Activated CD4-positive, alpha-beta T cell treated with anti-CD3 and anti-CD28 coated beads, Interleukin-10, Interleukin-2, amounts not matched to agents 100 ng/mL and 50 ng/mL, durations not matched to agents 16 hours and 8 hours (primary cell): ENCODE data around the gene PRR36.

ENCODE experiments used
- DNase-seq: peaks from one replicate; pipeline ENCODE4 v3.0.0-alpha.2; 2020

Gene PRR36

GRCh38 chr19:7912697-7913564, 38.7 kb upstream of the PRR36 start:
- DNase-seq, result no peak

DNA sequence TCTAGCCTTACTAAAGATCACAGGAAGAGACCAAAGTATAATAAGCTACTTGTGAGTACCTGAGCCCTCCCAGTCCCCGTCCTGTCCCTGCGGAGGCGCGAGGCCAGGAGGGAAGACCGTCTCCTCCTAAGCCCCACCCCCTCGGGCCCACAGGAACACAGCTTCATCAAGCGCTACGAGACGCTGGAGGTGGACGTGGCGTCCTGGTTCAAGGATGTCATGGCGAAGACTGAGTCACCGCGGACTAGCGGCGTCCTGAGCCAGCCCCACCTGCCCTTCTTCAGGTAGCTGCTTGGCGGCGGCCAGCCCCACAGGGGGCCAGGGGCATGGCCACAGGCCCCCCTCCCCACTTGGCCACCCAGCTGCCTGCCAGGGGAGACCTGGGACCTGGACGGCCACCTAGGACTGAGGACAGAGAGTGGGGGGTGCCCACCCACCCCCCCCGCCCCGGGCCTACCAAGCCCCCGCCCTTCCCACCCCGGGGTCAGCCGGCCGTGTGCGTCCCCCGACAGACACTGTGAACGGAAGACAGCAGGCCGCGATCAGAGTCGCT, 38.0 kb upstream of the PRR36 start:
- DNase-seq, result no peak

DNA sequence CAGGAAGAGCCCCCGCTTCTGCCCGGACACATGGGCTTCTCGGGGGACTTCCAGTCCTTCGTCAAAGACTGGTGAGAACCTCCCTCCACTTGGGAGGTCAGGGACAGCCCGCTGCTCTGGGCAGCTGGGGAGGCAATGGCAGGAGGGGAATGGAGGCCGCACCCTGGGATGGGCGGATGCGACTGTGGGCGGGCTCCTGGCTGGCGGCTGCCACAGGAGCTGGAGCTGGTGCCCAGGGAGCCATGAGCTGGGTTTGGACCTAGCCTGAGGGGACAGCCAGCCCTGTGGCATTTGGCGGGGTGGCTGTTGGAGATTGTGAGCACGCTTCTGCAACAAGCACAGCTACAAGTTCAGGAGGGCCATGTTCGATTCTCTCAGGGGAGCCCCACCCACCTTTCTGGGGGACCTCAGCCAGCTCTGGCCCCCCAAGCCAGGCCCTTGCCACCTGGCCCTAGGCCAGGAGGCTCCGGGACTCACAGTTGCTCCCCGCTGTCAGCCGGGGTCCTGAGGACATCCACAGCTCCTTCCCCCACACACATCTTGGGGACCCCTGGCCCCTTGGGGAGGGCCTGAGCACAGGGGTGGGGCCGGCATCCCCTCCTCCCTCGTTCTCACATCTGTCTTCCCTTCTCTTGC, 37.4 kb upstream of the PRR36 start:
- DNase-seq, result no peak

GRCh38 chr19:7910321-7911161, 36.4 kb upstream of the PRR36 start:
- DNase-seq, result no peak

DNA sequence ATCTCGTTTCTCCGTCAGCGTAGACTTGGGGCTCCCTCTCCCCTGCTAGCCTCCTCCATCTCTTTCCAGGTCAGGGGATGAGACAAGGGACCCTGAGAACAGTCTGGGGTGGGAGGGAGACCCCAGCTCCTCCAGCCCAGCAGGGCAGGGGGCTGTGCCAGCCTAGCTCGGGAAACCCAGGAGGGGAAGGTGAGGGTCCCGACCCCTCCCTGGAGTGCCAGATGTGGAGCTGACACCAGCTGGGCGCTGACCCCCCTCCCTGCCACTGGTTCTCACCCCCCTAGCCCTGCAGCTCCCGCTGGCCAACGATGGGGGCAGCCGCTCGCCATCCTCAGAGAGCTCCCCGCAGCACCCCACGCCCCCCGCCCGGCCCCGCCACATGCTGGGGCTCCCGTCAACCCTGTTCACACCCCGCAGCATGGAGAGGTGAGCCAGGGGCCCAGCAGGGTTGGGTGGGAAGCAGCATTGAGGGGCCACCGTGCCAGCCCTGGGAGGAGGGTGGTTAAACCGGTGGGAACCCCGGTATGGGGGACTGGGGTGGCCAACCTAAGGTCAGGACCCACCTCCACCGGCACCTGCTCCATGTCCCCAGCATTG, 35.4 kb upstream of the PRR36 start:
- no peak for DNase-seq

DNA sequence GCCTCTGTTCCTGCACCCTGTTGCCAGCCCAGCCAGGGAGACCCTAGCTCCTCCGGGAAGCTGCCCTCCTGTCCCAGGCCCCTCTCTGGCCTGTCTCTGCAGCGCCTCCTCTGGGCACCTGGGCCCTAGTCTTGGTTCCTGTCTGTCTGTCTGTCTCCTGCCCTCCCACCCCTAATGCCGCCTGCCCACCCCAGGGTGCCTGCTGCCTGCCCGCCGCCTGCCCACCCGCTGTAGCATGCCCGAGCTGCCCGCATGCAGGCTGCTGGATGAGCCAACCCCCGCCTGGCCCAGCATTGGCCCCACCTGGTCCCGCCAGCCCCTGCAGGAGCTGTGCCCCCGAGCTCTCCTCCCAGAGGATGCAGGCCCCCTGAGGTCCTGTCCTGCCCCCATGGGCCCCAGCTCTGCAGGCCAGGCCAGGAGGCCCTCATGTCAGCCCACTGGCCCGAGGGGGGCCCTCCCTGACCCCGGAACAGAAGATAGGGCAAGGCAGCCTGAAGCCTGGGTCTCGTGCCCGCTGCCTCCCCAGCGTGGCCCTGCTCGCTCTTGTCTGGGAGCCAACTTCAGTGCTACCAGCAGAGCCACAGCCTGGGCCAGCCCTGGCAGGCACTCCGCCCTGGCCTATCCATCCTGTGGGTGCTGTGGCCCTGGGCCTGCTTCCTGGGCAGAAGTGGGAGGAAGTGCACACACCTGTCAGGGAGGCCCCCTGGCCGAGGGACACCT, 34.7 kb upstream of the PRR36 start:
- DNase-seq, result no peak

- DNase-seq, result no peak
Measured at GRCh38 chr19:7908078-7908699, 34.0 kb upstream of the PRR36 start.

DNA sequence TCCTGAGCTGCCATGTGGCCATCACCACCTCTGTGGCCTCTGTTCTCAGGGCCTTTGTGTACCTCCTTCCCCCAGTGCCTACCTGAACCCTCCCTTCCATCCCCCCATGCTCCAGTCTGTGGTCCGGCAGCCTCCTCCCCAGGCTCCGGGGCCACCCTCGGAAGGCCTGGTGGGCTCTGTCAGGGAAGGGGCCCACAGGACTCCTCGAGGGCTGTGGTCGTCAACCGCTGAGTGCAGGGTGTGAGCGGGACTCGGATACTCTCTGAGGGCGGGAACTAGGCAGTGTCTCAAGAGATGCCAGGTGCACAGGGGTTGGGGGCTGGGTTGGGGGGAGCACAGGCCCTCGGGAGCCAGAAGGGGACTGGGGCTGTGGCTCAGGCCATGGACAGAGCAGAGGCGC, 33.4 kb upstream of the PRR36 start:
- DNase-seq, result no peak

- DNase-seq, result no peak
Measured at GRCh38 chr19:7907122-7907521, 32.9 kb upstream of the PRR36 start.

- DNase-seq, result no peak
Measured at GRCh38 chr19:7905859-7906258, 31.7 kb upstream of the PRR36 start.

GRCh38 chr19:7905268-7905667, 31.1 kb upstream of the PRR36 start:
- no peak for DNase-seq

DNA sequence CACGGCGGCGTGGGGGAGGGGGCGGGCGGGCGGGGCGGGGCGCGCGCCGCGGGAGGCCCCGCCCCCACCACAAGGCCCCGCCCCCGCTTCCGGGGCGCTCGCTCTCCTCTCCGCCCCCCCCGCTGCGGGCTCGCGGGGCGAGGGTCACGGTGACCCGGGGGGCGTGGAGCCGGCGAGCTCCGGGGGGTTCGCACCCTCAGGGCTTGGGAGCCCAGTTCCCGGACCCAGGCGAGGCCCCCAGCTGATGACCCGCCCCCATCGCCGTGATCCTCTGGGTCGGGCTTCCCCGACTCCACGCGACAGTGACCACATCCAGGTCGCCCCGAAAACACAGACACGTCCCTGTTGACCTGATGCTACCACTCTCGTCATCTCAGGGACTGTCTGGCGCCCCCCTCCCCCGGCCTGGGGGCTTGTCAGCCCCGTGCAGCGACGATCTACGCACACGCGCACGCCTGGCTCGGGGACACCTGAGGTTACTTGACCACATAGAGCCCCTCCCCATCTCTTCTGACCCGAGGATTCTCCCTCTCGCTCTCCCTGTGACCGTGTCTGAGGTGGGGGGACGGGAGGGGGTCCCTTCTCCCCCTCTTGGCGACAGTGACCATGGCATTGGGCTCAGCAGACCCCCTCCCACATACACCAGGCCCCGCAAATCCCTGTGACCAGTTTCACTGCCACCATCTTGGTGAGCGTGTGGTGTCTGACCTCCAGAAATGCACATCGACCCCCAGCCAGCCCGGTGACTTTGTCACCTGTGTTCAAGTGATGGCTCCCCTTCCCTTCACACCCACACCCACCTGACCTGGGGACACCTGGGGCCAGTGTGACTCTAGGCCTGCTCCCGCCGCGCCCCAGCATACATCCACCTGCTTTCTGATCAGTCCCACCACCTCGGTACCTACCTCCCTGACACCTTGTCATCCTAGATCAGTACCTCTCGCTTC, 30.2 kb upstream of the PRR36 start:
- peak; percentile 60 for DNase-seq

DNA sequence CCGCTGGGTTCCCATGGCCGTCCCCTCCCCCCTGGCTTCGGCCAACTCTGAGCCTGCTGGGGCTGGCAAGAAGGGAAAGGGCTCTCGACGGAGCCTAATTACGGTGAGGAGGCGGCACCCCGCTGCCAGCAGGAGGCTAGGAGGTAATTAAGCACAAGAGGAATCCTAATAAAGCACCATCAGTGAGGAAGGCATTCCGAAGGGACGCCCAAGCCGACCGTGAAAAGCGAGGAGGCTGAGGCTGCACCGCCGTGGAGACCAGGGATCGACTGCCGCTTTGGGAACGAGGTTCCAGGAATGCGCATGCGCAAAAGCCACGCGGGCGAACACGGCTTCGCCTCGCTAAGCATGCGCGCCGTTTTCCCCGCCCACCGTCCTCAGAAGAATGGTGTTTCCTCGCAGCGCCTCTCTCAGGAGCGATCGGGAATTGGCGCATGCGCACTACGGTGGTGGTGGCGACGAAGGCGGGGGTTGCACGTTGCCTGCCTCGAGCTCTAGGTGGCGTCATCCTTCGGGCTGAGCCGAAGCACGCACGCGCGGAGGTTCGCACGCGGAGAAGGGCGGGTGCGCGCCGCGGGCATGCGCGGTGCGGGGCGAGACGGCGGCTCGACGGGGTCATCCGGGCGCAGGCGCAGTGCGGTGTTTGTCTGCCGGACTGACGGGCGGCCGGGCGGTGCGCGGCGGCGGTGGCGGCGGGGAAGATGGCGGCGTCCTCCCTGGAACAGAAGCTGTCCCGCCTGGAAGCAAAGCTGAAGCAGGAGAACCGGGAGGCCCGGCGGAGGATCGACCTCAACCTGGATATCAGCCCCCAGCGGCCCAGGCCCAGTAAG, 29.3 kb upstream of the PRR36 start, which contains the start of gene MAP2K7:
Gene MAP2K7, plus strand, starts transcription at position 634 of the 830 bp plus-strand sequence. Its CDS starts 68 bp downstream, at position 702.
- DNase-seq, result peak; percentile 100

DNA sequence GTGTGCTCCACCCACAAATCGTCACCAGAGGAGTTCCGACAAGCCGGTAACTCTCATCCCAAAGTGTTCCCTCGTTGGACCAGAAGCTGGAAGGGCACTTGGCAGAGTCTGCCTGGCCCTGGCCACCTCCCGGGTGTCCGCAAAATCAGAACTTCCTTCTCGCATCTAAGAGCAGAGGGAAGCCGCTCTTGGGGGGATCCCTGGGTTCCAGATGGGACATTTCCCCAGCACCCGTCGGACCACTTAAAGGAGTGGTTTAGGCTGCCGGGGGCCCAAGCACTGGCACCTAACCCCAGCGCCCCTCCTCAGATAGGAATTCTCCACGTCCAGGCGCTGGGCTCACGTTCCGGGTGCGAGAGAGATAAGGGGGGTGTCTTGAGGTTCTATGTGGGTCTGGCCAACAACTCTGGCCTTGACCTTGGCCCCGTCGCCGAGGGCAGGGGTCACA, 28.6 kb upstream of the PRR36 start:
- no peak for DNase-seq

- DNase-seq, result no peak
Measured at GRCh38 chr19:7901337-7901736, 27.1 kb upstream of the PRR36 start.

DNA sequence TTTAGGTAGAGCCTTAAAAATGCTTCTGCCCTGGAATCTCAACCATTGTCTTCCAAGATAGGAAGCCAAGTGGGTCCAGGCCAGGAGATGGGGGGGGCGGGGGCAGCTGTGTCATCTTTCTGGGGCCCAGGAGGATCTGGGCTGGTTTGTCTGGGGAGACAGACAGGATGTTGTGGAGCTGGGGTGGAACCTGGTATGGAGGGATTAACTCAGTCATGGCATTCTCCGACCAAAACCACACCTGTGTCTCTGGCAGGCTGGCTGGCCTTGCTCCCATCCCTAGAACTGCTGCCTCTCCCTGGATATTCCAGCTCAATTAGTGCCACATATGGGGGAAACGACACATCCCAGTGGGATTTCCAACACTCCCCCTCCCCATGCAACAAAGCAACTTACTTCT, 26.7 kb upstream of the PRR36 start:
- no peak for DNase-seq

- no peak for DNase-seq
Measured at GRCh38 chr19:7900401-7900870, 26.2 kb upstream of the PRR36 start.

- no peak for DNase-seq
Measured at GRCh38 chr19:7899751-7900378, 25.7 kb upstream of the PRR36 start.

DNA sequence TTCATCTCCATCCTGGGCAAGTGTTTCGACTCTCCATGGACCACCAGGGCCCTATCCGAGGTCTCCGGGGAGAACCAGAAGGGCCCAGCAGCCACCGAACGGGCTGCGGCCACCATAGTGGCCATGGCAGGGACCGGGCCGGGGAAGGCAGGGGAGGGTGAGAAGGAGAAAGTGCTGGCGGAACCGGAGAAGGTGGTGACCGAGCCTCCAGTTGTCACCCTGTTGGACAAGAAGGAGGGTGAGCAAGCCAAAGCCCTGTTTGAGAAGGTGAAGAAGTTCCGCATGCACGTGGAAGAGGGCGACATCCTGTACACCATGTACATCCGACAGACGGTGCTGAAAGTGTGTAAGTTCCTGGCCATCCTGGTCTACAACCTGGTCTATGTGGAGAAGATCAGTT, 24.8 kb upstream of the PRR36 start:
- no peak for DNase-seq
